Tibial nerve (tissue), 4 donors: Measurements from ENCODE around the gene HOXA2.

Experiments used
- EP300 ChIP-seq, 2 donors: sonication (generic); formaldehyde crosslinking; IDR thresholded peaks; one replicate each; pipeline ENCODE4 v1.6.1; 2017; ENCODE audit warnings: antibody characterized with exemption in 2 of 2, mild to moderate bottlenecking in 1 of 2
- POLR2A ChIP-seq, 2 donors: fragments of 450-650 bp; IDR thresholded peaks; one replicate each; pipeline ENCODE4 v1.6.1; 2017; ENCODE audit warnings: antibody characterized with exemption in 2 of 2, mild to moderate bottlenecking in 2 of 2, moderate library complexity in 2 of 2
- TF ChIP-seq, protein P1 (sequence below), 5 experiments: fragments of 200-600 bp in 3 of 5; fragments of 450-650 bp in 2 of 5; sonication (generic) in 3 of 5; IDR thresholded peaks; one replicate each; pipeline ENCODE4 v1.5.1; 2016 to 2019; ENCODE audit warnings: antibody characterized with exemption in 5 of 5, mild to moderate bottlenecking in 3 of 5, moderate library complexity in 2 of 5

DNA sequence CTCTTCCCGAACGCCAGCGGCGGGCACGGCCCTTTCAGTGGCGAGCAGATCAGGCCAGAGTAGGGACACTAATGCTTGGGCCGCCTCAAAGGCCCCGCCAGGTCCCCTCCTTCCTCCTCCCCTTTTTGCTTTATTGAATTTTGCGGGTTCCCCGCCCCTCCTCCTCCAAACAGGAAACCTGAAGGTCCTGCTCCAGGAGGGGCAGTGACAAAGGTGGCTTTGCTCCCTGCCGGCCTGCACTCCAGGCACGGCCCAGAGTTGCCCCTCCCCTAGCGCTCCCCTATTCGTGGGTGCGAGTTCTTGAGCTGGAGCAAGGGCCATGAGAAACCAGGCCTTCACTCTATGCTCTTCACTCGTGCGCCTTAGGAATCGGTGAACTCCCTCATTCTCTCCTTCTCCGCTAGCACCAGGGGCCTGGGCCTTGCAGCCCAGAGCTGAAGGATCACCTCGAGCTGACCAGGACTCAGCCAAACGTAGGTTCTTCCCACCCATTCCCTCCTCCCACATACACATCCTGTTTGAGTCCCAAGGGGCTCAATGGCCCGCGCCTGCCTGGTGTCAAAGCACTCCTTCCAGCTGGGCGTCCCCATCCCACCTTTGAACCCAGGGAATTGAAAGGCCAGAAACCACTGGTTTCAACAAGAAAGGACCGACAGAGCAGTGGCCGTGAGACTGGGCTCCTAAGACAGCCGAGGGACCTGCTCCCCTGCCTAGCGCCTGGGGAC, 45.7 kb upstream of the HOXA2 start:
- no peak for TF ChIP-seq POLR2A (IDR thresholded peaks at IDR 0.05)
- TF ChIP-seq, protein P1, sequence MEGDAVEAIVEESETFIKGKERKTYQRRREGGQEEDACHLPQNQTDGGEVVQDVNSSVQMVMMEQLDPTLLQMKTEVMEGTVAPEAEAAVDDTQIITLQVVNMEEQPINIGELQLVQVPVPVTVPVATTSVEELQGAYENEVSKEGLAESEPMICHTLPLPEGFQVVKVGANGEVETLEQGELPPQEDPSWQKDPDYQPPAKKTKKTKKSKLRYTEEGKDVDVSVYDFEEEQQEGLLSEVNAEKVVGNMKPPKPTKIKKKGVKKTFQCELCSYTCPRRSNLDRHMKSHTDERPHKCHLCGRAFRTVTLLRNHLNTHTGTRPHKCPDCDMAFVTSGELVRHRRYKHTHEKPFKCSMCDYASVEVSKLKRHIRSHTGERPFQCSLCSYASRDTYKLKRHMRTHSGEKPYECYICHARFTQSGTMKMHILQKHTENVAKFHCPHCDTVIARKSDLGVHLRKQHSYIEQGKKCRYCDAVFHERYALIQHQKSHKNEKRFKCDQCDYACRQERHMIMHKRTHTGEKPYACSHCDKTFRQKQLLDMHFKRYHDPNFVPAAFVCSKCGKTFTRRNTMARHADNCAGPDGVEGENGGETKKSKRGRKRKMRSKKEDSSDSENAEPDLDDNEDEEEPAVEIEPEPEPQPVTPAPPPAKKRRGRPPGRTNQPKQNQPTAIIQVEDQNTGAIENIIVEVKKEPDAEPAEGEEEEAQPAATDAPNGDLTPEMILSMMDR (IDR thresholded peaks at IDR 0.05), result no peak
- peak in 1 of 2 donors; percentile 19 for TF ChIP-seq EP300 (IDR thresholded peaks at IDR 0.05)
